Activated CD8-positive, alpha-beta memory T cell treated with anti-CD3 and anti-CD28 coated beads for 4 hours (primary cell): ENCODE data around the gene SHC3.

Source experiments
- DNase-seq, 2 donors: peaks; one replicate each; pipeline ENCODE4 v3.0.0-alpha.2; 2020; ENCODE audit warnings: low read depth in 2 of 2

Gene SHC3

DNA sequence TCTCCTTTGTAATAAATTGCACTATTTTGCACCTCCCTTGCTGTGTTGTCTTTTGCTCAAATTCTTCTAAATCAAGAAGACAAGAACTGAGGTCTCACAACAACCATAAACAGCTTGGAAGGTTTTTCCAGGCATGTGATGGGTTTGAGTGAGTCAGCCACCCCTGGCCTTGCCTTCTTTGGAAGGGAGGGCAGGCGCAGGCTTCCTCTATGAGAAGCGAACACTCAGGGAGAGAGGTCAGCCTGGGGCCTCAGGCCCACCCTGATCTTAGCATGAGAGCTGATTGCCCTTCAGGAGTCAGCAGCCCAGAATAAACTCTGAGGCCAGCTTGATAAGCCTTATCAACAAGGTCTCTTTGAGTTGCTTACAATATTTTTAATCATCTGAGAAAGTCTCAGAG, 155.7 kb downstream of the SHC3 start:
- DNase-seq: no peak

DNA sequence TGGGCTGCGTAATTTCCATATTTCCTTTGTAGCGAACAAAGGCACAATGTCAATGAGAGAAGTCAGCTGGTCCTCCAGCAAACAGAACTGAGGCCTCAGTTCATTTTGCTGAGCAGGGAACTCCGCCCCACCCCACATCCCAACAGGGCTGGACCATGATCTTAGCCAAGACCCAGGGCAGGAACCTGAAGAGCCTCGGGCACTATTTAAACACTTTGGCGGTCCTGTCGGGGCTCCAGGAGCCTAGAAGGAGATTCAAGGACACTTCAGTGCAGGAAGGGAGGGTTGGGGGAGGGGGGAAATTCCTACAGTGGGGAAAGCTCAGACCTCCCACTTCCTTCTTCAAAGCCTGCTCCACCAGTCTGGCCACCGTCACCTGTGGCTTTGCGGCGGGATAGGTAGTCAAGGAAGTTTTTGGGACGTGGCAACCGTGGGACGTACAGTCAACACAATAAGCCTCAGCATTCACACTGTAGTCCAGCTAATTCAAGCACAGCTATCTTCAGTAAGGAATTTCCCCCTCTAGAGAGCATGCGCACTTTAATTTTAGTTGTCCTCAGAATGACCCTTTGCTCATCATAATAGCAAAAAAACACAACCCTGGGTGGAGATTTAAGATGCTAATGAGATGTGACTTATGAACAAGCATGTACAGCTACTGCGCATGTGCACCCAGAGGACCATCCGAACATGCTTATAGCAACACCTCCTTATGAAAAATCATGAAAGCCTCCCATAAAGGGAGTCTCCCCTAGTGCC, 156.4 kb downstream of the SHC3 start:
- no peak for DNase-seq

DNA sequence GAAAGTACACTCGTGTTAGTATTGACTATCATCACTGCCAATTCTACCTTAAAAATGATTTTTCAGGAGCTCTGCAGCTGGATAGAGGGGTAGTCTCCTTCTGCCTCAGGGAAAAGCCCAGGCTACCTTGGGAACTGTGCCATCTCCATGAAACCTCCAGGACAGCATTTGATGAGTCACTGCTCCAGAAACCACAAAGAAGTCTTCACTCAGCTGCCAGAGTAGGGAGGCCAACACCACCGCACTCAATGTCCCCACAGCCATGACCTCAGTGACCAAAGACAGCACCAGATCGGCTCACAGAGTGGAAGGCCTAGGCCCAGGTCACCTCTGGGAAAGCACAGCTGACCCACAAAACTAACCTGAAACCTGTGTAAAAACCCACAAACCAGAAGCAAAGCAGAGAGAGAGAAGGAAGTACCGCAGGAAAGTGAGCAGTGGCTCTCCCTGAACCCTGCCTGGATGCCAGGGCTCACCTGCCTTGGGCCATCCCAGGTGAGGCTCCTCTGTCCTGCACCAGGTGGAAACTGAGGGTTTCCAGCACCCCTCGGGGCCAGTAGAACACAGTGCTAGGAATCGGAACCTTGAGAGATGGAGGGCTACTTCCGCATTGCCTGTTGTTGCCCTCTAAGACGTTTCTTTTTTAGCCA, 157.3 kb downstream of the SHC3 start:
- no peak for DNase-seq

DNA sequence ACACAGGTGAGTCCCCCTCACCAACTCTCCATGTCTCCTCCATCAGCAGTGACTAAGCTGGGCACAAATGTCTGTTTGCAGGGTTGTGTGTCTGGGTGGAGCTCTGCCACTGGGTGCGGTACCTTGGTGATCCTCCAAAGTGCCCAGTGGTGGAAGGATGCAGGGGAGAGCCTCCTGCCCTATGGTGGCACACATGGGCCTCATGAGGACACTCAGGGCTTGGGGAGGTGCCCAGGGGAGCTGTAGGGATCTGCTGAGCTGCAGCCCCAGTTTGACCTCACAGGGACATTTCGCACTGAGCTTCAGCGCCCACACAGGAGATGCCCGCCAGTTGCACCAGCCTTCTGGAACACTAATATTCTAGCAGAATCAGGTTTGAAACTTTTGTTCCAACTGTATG, 157.9 kb downstream of the SHC3 start:
- DNase-seq: no peak

DNA sequence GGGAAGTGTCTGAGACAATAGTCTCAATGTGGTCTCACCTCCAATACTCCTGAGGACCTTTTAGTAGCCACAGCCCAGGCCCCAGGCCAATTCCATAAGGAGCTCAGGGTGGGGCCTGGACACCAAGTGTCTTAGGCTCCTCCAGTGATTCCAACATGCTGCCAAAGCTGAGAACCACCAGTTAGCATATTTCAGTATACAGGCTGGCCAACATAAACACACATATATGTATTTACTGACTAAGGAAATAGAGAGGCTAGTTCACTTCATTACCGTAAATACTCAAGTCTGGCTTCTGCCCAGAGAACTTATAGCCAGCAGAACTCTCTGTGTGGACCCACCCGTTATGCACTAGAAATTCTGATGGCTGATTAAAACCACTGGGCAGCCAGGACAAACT, 163.3 kb downstream of the SHC3 start:
- DNase-seq: no peak

DNA sequence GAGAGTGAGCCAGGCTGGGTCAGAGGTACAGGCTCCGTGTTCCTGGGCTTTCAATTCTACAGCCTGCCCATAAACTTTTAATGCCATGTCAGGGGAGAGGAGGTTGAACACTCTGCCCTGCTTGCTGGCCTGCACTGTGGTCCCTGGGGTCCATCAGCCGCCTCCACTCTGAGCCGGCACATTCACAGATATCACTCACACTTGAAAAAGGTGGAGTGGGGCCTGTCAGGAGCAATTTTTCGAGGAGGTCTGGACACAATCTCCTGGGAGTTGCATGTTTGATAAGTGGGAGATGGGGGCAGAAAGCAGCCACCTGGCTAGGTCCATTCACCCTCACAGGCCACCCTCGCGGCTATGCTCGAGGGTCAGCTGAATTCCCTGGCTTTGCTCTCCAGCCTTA, 164.5 kb downstream of the SHC3 start:
- DNase-seq: no peak

DNA sequence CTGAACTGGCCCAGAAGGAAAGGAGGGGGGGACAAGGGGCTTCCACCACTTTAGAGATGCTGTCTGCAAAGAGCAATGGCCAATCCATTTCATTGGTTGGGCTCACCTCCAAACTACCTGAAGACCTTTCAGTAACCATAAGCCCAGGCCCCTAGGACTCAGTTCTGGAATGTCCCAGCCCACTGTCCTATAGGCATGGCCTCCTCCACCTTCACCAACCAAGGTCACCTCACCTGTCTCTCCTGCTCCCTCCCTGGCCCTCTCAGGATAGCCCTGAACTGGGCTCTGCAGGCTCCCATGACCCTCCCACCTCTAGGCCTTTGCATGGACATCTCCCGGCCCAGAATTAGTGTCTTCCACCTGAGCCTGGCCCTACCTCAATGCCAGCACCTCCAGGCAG, 165.0 kb downstream of the SHC3 start:
- no peak for DNase-seq

DNA sequence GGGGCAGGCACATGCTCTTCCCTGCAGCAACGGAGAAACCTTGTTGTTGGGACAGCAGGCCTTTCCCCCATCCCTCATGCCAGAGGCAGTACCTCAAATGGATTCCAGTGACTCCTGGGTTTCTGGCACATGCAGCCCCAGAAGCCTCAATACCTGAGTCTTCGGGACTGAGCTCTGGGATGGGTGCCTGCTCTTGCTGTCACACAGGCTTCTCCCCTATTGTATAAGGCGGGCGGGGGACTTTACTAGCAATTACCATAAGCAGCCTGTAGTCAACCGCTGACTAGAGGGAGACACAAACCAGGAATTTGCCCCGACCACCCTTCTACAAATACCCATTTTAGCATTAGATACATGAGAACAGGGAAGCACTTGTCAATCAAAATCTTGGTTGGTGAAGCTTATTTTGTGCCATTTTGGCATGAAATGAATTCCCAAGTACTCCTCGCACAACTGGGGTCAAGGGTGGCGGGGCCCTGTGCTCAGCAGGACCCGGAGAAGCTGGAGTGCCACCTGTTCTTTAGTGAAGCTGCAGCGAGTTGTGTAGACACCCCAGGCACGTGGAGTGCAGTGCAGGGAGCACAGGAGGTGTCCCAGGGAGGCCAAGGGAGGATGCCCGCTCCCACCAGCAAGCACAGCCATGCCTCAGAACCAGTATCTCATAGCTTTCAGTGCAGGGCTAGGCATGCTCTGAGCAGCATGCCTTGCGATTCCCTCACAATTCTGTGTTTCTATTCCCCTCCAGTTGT, 166.2 kb downstream of the SHC3 start:
- no peak for DNase-seq

DNA sequence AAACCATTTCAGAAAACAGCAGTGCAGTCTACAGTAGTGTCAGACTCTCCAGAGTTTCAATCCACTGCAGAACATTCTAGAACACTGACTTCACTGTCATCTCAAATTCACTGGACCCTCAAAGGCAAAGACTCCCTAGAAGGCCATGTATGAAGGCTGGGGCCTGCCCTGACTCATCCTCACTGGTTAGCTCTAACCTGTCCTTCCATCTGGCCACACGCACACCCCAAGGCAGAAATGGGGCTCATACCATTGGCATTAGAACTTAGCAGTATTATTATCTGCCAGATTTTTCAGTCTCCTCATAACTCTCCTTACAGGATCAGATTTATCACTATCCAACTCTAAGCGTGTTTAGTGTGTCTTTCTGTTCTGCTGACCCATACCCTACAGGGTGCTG, 166.9 kb downstream of the SHC3 start:
- no peak for DNase-seq

DNA sequence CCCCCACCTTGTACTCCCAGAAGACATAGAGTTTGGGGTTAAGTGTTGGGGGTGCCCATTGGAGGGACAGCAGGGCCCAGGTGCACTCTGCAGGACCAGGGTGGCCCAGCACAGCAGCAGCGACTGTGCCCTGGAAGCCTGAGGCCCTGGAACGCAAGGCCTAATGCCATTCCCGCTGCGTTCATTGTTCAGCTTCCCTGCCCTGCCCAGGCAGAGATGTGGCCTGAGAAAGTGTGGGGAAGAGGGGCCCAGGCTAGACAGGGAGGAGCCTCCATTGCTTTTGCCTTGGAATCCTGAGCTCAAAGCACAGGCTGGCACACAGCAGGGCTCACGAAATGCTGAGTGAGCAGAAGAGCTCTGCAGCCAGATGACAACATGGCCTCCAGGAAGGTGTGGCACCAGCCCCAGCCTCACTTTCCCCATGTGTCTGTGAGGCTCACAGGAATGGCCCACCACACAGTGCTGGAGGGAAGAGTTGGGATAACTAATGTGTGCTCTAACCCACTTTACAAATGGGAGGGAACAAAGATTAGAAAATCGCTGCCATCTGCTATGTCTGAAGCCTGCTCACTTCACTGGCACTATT, 168.0 kb downstream of the SHC3 start:
- DNase-seq: no peak

DNA sequence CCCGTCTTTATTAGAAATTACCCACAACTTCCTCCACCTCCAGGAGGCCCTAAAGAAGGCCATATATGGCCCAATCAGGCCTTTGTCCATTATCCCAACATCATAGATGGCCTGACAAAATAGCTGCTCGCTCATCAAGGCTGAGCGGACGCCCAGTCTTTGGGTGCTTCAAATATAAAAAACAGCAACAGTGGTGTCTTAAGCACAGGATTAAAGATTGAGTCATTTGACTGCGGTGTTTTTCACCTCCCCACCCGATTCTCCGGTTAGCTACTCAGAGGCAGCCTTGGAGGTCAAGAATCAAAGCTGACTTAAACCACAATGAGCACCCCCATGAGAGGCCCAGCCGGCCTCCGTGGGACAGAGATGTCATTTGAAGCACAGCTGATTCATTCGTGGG, 168.6 kb downstream of the SHC3 start:
- no peak for DNase-seq

DNA sequence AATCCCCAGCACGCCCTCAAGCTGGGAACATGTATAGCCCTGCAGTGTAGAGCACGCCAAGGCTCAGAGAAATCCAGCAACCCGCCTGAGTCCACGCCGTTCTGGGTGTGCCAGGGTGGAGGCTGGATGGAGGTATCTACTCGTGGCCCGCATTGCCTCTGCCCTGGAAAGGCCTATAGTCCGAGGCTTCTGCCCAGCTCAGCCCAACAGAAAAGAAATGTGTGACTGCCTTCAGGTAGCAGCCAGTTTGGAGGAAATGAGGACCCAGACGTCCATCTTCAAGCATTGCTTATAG, 169.1 kb downstream of the SHC3 start:
- DNase-seq: no peak

DNA sequence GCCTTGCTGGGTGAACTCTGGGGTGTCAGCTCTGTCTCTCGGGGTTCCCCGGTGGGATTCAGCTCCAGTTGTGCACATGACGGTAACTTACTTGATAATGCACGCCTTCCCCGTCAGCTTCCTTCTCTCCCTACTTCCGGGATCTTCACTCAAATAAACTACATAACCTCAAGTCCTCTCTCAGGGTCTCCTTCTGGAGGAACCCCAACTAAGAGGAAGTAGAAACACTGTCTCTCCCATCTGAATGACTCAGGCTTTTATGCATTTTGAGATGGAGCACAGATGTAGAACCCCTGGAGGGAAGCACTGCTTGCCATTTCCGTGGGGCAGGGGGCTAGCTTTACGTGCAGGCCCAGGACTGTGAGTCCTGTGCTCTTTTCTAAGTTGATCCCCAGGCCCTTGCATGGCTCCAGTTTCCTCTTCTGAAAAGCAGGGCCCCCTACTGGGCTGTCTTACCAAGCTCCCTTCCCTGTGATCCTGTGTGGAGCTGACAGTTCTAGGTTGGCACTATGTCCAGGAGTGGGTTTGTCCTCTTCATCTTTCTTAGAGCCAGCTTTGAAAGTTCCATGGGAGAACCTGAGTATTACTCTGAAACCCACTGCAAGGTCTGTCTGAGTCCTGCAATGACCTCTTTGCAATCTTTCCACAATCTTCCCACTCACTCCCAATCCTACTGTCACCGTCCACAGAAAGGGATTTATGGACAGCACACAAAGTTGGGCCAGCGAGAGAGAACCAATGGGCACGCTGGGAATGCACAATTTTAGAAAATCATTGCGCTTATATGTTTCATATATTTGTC, 169.7 kb downstream of the SHC3 start:
- DNase-seq: no peak

DNA sequence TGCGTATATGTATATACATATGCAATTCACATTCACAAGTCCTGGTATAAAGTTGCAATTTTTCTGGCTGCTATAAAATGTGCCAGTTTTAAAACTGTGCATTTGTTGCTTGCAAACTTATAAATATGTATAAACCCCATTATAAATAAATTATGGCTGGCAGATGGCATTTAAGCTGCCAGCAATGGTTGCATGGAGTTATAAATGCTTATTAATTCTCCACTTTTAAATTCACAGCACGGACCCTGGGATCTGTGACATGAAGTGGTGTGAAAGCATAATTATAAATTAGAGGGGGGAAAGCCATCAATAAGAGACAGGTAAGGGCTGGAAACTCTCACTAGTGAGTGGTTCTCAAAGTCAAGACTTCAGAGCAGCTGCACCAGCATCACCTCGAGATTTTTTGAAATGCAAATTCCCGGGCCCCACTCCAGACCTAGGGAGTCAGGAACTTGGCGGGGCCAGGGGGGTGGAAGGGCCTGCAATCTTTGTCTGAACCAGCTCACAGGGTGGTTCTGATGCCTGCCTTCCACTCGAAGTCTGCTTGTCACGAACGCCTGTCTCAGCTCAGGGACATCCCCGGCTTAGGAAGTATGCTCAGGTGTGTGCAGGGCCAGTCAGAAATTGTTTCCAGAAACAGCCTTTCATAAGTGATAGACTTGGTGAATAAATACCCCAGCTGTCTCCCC, 170.4 kb downstream of the SHC3 start:
- DNase-seq: no peak

DNA sequence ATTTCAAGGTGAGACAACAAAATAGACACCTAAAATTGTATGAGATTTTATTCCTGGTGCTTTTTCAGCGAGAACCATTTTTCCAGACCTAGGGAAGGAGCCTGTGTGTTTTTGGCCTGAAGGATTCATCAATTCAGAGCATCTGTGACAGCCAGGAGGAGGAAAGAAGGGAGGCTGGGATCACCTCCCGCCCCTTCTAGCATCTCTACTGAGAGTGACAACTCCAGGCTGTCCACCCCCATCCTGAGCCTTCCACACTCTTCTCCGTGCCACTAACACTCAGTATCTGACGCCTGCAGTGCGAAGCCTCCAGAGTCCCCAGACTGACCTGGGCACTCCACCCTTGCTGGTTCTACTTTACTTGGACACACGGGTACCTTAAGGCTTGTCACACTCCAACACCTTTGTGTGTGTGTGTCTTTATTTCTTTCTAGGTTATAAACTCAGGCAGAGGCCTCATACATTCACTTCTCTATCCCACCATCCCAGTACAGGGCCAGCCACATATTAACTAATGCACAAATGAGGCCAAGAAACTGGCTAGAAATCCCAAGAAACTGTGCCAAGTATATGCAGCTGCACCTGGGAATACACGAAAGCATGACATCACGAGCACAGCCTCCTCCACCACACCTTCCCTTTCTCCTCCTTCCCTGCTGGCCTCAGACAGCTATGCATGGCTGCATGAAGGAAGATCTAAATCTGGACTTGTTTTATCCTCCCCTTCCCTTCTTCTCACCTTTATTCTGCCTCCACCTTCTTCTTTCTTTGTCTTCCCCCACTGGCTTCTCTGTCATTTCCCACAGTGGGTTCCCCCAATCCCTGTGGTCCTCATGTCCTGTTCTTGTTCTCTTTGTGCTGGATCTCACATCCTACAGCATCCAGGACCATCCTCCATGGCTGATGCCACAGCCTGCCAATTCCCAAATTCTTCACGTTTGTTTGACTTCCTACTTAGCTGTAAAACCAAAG, 171.3 kb downstream of the SHC3 start:
- DNase-seq: no peak

DNA sequence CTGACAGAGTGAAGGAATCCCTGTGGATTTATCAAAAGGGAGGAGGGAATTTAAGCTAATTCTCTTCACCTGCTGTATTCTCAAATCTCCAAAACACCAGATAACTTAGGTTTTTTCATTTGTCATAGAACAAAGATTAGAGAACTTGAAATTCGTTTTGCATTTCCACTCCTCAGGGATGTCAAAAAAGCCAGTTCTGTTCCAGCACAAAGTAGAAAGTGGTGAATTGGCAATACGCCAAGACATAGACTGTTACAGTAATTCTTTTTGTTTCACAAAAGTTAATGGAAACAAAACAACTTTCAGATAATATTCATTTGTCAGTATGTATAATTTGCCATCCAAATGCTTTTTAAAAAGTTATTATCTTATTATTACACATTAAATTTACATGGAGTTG, 172.4 kb downstream of the SHC3 start:
- DNase-seq: no peak

DNA sequence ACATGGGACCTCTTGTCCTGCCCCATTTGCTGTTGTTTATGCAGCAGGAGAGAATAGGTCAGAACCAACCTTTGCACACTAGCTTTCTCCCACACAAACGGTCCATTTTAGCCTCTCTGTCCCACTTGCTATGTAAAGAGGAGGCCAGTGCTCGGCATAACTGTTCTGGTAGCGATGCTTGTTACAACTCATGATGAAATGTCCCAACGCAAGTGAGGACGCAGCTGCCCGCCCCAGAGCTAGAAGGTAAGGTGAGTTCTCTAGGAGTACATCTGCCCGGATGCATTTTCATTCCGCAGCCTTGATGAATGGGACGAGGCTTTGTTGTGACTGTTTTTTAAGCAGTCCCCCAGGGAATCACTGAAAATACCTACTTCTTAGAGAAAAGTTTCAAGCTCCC, 173.3 kb downstream of the SHC3 start:
- DNase-seq: no peak

DNA sequence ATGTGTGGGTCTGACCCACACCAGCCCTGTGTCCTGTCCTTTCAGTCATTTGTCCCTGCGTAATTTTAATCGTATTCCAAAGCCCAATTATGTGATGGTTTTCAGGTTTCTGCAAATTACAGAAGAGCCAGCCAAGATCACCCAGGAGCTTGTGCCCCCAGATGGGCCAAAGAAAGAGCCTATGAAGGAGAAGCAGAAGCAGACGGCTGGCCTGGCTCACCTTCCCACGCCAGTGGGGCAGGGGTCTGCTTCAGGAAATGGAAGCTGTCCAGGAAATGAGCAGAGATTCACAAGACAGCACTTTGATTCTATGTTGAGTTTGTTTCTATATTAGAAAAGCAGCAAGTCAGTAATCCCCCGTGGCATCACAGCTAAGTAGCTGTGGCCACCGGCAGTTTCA, 175.6 kb downstream of the SHC3 start:
- no peak for DNase-seq

DNA sequence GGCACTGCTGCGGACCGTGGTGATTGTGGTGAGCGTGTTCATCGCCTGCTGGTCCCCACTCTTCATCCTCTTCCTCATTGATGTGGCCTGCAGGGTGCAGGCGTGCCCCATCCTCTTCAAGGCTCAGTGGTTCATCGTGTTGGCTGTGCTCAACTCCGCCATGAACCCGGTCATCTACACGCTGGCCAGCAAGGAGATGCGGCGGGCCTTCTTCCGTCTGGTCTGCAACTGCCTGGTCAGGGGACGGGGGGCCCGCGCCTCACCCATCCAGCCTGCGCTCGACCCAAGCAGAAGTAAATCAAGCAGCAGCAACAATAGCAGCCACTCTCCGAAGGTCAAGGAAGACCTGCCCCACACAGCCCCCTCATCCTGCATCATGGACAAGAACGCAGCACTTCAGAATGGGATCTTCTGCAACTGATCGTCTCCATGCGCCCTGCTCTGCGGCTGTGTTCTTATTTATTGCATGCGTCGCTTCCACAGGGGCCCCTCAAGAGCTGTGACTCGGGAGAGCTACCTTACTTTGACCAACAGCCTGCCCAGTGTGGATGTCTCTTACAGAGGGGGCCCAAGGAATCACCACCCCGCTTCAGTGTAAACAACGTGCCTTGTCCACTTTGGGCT, 176.6 kb downstream of the SHC3 start:
- no peak for DNase-seq
